Measurements from ENCODE around the gene A3GALT2.

A3GALT2 gene

GRCh38 chr1:33346533-33346926, 25.6 kb upstream of the A3GALT2 start:
- Histone ChIP-seq H3K9ac (ENCODE audit: low read depth, low read length) (no peak overlapping the region), H3K36me3 (ENCODE audit: insufficient read depth, low read length) (no peaks in the 10 kb centered on the region; the same call in 1 of the 2 replicates), H3K4me1 (ENCODE audit: insufficient read depth, low read length) (peaks cover 37% of the 10 kb centered on the region), H3K9me3 (ENCODE audit: control insufficient read depth, insufficient read depth, low read length) (no peaks in the 10 kb centered on the region)

GRCh38 chr1:33344896-33345560, 24.1 kb upstream of the A3GALT2 start:
- Histone ChIP-seq H3K4me1 (ENCODE audit: insufficient read depth, low read length) (peaks cover 42% of the 10 kb centered on the region), H3K9me3 (ENCODE audit: control insufficient read depth, insufficient read depth, low read length) (no peaks in the 10 kb centered on the region), H3K36me3 (ENCODE audit: insufficient read depth, low read length) (no peaks in the 10 kb centered on the region; the same call in 1 of the 2 replicates), H3K9ac (ENCODE audit: low read depth, low read length) (no peak overlapping the region)

GRCh38 chr1:33343539-33343938, 22.6 kb upstream of the A3GALT2 start:
- H3K9me3 ChIP-seq (ENCODE audit: control insufficient read depth, insufficient read depth, low read length): no peaks in the 10 kb centered on the region
- no peak overlapping the region for H3K9ac ChIP-seq (ENCODE audit: low read depth, low read length)
- H3K4me1 ChIP-seq (ENCODE audit: insufficient read depth, low read length): peaks cover 50% of the 10 kb centered on the region
- H3K36me3 ChIP-seq (ENCODE audit: insufficient read depth, low read length): no peaks in the 10 kb centered on the region; the same call in 1 of the 2 replicates

- H3K9me3 ChIP-seq (ENCODE audit: control insufficient read depth, insufficient read depth, low read length): no peaks in the 10 kb centered on the region
- peaks cover 48% of the 10 kb centered on the region for H3K4me1 ChIP-seq (ENCODE audit: insufficient read depth, low read length)
- no peaks in the 10 kb centered on the region; the same call in 1 of the 2 replicates for H3K36me3 ChIP-seq (ENCODE audit: insufficient read depth, low read length)
- H3K9ac ChIP-seq (ENCODE audit: low read depth, low read length): no peak overlapping the region; the same call in 1 of the 2 replicates
These were observed 21.3 kb upstream of the A3GALT2 start for GRCh38 chr1:33342041-33342723.

- no peak overlapping the region for H3K9ac ChIP-seq (ENCODE audit: low read depth, low read length)
- no peaks in the 10 kb centered on the region for H3K9me3 ChIP-seq (ENCODE audit: control insufficient read depth, insufficient read depth, low read length)
- peaks cover 38% of the 10 kb centered on the region for H3K4me1 ChIP-seq (ENCODE audit: insufficient read depth, low read length)
- no peaks in the 10 kb centered on the region for H3K36me3 ChIP-seq (ENCODE audit: insufficient read depth, low read length)
These were observed 20.3 kb upstream of the A3GALT2 start for GRCh38 chr1:33341190-33341589.

- Histone ChIP-seq H3K9me3 (ENCODE audit: control insufficient read depth, insufficient read depth, low read length) (no peaks in the 10 kb centered on the region), H3K36me3 (ENCODE audit: insufficient read depth, low read length) (no peaks in the 10 kb centered on the region), H3K9ac (ENCODE audit: low read depth, low read length) (no peak overlapping the region), H3K4me1 (ENCODE audit: insufficient read depth, low read length) (peaks cover 35% of the 10 kb centered on the region)
These were observed 18.5 kb upstream of the A3GALT2 start for GRCh38 chr1:33339413-33339812.

GRCh38 chr1:33338440-33339211, 17.7 kb upstream of the A3GALT2 start:
- no peaks in the 10 kb centered on the region for H3K9me3 ChIP-seq (ENCODE audit: control insufficient read depth, insufficient read depth, low read length)
- H3K9ac ChIP-seq (ENCODE audit: low read depth, low read length): no peak overlapping the region
- H3K36me3 ChIP-seq (ENCODE audit: insufficient read depth, low read length): peaks cover 4% of the 10 kb centered on the region; the same call in 1 of the 2 replicates
- peaks cover 35% of the 10 kb centered on the region for H3K4me1 ChIP-seq (ENCODE audit: insufficient read depth, low read length)

GRCh38 chr1:33338048-33338439, 17.1 kb upstream of the A3GALT2 start:
- Histone ChIP-seq H3K9me3 (ENCODE audit: control insufficient read depth, insufficient read depth, low read length) (no peaks in the 10 kb centered on the region), H3K4me1 (ENCODE audit: insufficient read depth, low read length) (peaks cover 35% of the 10 kb centered on the region), H3K36me3 (ENCODE audit: insufficient read depth, low read length) (peaks cover 7% of the 10 kb centered on the region; the same call in 1 of the 2 replicates), H3K9ac (ENCODE audit: low read depth, low read length) (no peak overlapping the region)

GRCh38 chr1:33337441-33337840, 16.5 kb upstream of the A3GALT2 start:
- no peak overlapping the region for H3K9ac ChIP-seq (ENCODE audit: low read depth, low read length)
- H3K9me3 ChIP-seq (ENCODE audit: control insufficient read depth, insufficient read depth, low read length): no peaks in the 10 kb centered on the region
- peaks cover 7% of the 10 kb centered on the region; the same call in 1 of the 2 replicates for H3K36me3 ChIP-seq (ENCODE audit: insufficient read depth, low read length)
- H3K4me1 ChIP-seq (ENCODE audit: insufficient read depth, low read length): peaks cover 29% of the 10 kb centered on the region

GRCh38 chr1:33336580-33336979, 15.7 kb upstream of the A3GALT2 start:
- Histone ChIP-seq H3K9me3 (ENCODE audit: control insufficient read depth, insufficient read depth, low read length) (no peaks in the 10 kb centered on the region), H3K36me3 (ENCODE audit: insufficient read depth, low read length) (peaks cover 7% of the 10 kb centered on the region; the same call in 1 of the 2 replicates), H3K4me1 (ENCODE audit: insufficient read depth, low read length) (peaks cover 23% of the 10 kb centered on the region), H3K9ac (ENCODE audit: low read depth, low read length) (no peak overlapping the region)

GRCh38 chr1:33335020-33335419, 14.1 kb upstream of the A3GALT2 start:
- Histone ChIP-seq H3K4me1 (ENCODE audit: insufficient read depth, low read length) (peaks cover 17% of the 10 kb centered on the region), H3K36me3 (ENCODE audit: insufficient read depth, low read length) (peaks cover 11% of the 10 kb centered on the region), H3K9ac (ENCODE audit: low read depth, low read length) (no peak overlapping the region), H3K9me3 (ENCODE audit: control insufficient read depth, insufficient read depth, low read length) (no peaks in the 10 kb centered on the region)

GRCh38 chr1:33334081-33334552, 13.2 kb upstream of the A3GALT2 start:
- Histone ChIP-seq H3K4me1 (ENCODE audit: insufficient read depth, low read length) (peaks cover 12% of the 10 kb centered on the region), H3K36me3 (ENCODE audit: insufficient read depth, low read length) (peaks cover 11% of the 10 kb centered on the region), H3K9me3 (ENCODE audit: control insufficient read depth, insufficient read depth, low read length) (no peaks in the 10 kb centered on the region), H3K9ac (ENCODE audit: low read depth, low read length) (no peak overlapping the region)

- Histone ChIP-seq H3K9ac (ENCODE audit: low read depth, low read length) (no peak overlapping the region), H3K4me1 (ENCODE audit: insufficient read depth, low read length) (peaks cover under 1% of the 10 kb centered on the region; the same call in 1 of the 2 replicates), H3K36me3 (ENCODE audit: insufficient read depth, low read length) (peaks cover 13% of the 10 kb centered on the region), H3K9me3 (ENCODE audit: control insufficient read depth, insufficient read depth, low read length) (no peaks in the 10 kb centered on the region)
These were observed 12.0 kb upstream of the A3GALT2 start for GRCh38 chr1:33332881-33333280.

GRCh38 chr1:33332357-33332789, 11.5 kb upstream of the A3GALT2 start:
- no peaks in the 10 kb centered on the region for H3K9me3 ChIP-seq (ENCODE audit: control insufficient read depth, insufficient read depth, low read length)
- no peaks in the 10 kb centered on the region for H3K4me1 ChIP-seq (ENCODE audit: insufficient read depth, low read length)
- no peak overlapping the region for H3K9ac ChIP-seq (ENCODE audit: low read depth, low read length)
- peaks cover 13% of the 10 kb centered on the region for H3K36me3 ChIP-seq (ENCODE audit: insufficient read depth, low read length)
